ENCODE data around the gene KDM5C.

- TF ChIP-seq MAX (IDR thresholded peaks at IDR 0.05): no peak
- TF ChIP-seq RAD21 (IDR thresholded peaks at IDR 0.05; ENCODE audit: low read depth): no peak
These were observed 29.6 kb downstream of the KDM5C start for GRCh38 chrX:53195401-53195800.
